ENCODE data around the gene CPEB3.

DNA sequence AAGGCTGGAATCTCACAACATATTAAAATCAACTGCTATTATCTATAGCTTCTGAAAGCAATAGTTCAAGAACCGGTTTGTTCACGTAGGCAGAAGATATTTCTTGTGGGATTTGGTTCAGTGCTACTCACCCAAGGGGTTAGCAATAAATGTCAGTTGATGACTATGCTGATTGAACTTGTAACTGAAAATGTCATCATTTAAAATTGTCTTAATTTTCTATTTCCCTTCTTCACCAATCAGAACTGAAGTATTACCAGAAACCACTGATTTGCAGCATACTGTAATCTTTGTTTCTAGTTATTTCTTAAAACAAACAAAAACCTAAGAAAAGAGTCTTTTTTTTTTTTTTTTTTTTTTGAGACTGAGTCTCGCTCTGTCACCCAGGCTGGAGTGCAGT is 46.1 kb downstream of the CPEB3 start:
- TF ChIP-seq CEBPB (IDR thresholded peaks at IDR 0.05) (no peak), HOXA7 (CRISPR knock-in tag; IDR thresholded peaks at IDR 0.05) (no peak), CTCF (IDR thresholded peaks at IDR 0.05) (no peak), CHD4 (IDR thresholded peaks at IDR 0.05; ENCODE audit: borderline replicate concordance) (no peak), FOSL2 (IDR thresholded peaks at IDR 0.05) (no peak), FOSL2 (CRISPR knock-in tag; IDR thresholded peaks at IDR 0.05) (no peak), JUN (IDR thresholded peaks at IDR 0.05) (no peak)
- TF ChIP-seq, protein P1, sequence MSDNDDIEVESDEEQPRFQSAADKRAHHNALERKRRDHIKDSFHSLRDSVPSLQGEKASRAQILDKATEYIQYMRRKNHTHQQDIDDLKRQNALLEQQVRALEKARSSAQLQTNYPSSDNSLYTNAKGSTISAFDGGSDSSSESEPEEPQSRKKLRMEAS (IDR thresholded peaks at IDR 0.05), result no peak
